Neural cell (in vitro differentiated cells): ENCODE measurements around the gene SCN4B.
"Not testable (repeated sequence)": the region's sequence is repeated elsewhere in the genome, so short reads cannot be mapped to it uniquely, and the experiment has no call there.

ENCODE experiments used
- CTCF ChIP-seq: fragments of 450-650 bp; IDR thresholded peaks from 2 replicates; pipeline ENCODE4 v1.5.1; 2014; ENCODE audit warnings: antibody characterized with exemption, mild to moderate bottlenecking, moderate library complexity; ENCODE audit not compliant: poor library complexity, severe bottlenecking
- EP300 ChIP-seq: fragments of 450-650 bp; conservative IDR thresholded peaks from 2 replicates; pipeline ENCODE4 v1.6.1; 2014; ENCODE audit warnings: antibody characterized with exemption, mild to moderate bottlenecking, moderate library complexity; ENCODE audit not compliant: poor library complexity, severe bottlenecking
- EZH2 ChIP-seq: fragments of 200-600, 300-800 bp; shearing (Covaris generic), sonication (generic); IDR thresholded peaks from 2 replicates; pipeline ENCODE4 v1.6.1; 2014; ENCODE audit warnings: antibody characterized with exemption, low read length, borderline replicate concordance, mild to moderate bottlenecking; ENCODE audit not compliant: insufficient read depth, poor library complexity, severe bottlenecking
- POLR2AphosphoS5 ChIP-seq: IDR thresholded peaks from 2 replicates; pipeline ENCODE4 v1.6.1; 2012
- RAD21 ChIP-seq: fragments of 450-650 bp; conservative IDR thresholded peaks from 2 replicates; pipeline ENCODE4 v1.6.1; 2014; ENCODE audit warnings: antibody characterized with exemption, mild to moderate bottlenecking, moderate library complexity
- REST ChIP-seq: IDR thresholded peaks from 2 replicates; pipeline ENCODE4 v1.6.1; 2012; ENCODE audit warnings: borderline replicate concordance
- SMC3 ChIP-seq: fragments of 450-650 bp; conservative IDR thresholded peaks from 2 replicates; pipeline ENCODE4 v1.6.1; 2014; ENCODE audit warnings: antibody characterized with exemption, mild to moderate bottlenecking, moderate library complexity; ENCODE audit not compliant: poor library complexity

GRCh38 chr11:118190942-118191506 is 38.4 kb upstream of the SCN4B start:
- TF ChIP-seq CTCF, EZH2, EP300, RAD21, SMC3, POLR2AphosphoS5, REST: not testable (repeated sequence)
